Smooth muscle cell (in vitro differentiated cells): ENCODE results near the gene SPATA13. TPM values are rescaled to one million over a fixed set of nuclear protein-coding genes. Genes with fewer than 3 reads are reported as not detected.

Experiments used
- DNase-seq: peaks from one replicate; lab custom pipeline; 2025; ENCODE audit not compliant: unreplicated experiment; lab: John Stamatoyannopoulos, UW
- H2AFZ ChIP-seq: fragments of 200-600 bp; sonication (generic); 2 replicates; pipeline ENCODE4 v1.6.0; 2016; ENCODE audit warnings: antibody characterized with exemption, low read depth, mild to moderate bottlenecking
- H3F3A ChIP-seq: fragments of 200-600 bp; sonication (generic); 2 replicates; pipeline ENCODE4 v1.6.0; 2017; ENCODE audit warnings: antibody characterized with exemption, low read depth
- H3K27ac ChIP-seq: fragments of 200-600 bp; sonication (generic); 2 replicates; pipeline ENCODE4 v1.5.1; 2016; ENCODE audit warnings: low read depth, mild to moderate bottlenecking
- H3K27me3 ChIP-seq: fragments of 200-600 bp; sonication (generic); 2 replicates; pipeline ENCODE4 v1.6.1; 2016; ENCODE audit warnings: low read depth, mild to moderate bottlenecking
- H3K36me3 ChIP-seq: fragments of 200-600 bp; sonication (generic); 2 replicates; pipeline ENCODE4 v1.5.1; 2016; ENCODE audit warnings: low read depth
- H3K4me1 ChIP-seq: fragments of 200-600 bp; sonication (generic); 2 replicates; pipeline ENCODE4 v1.5.1; 2016; ENCODE audit warnings: low read depth
- H3K4me2 ChIP-seq: fragments of 200-600 bp; sonication (generic); 2 replicates; pipeline ENCODE4 v1.6.0; 2016; ENCODE audit warnings: mild to moderate bottlenecking
- H3K4me3 ChIP-seq: fragments of 200-600 bp; sonication (generic); 2 replicates; pipeline ENCODE4 v1.5.1; 2016; ENCODE audit warnings: mild to moderate bottlenecking
- H3K79me2 ChIP-seq: fragments of 200-600 bp; sonication (generic); 2 replicates; pipeline ENCODE4 v1.6.0; 2016; ENCODE audit warnings: low read depth, mild to moderate bottlenecking
- H3K9ac ChIP-seq: fragments of 200-600 bp; sonication (generic); 2 replicates; pipeline ENCODE4 v1.6.0; 2016; ENCODE audit warnings: low read depth
- H3K9me3 ChIP-seq: fragments of 200-600 bp; sonication (generic); replicated peaks from 2 replicates; pipeline ENCODE4 v1.5.1; 2016; ENCODE audit warnings: low read depth
- H4K20me1 ChIP-seq: fragments of 200-600 bp; sonication (generic); 2 replicates; pipeline ENCODE4 v1.6.0; 2016; ENCODE audit warnings: low read depth
- CTCF ChIP-seq: fragments of 200-600 bp; sonication (generic); IDR thresholded peaks from 2 replicates; pipeline ENCODE4 v1.5.1; 2017; ENCODE audit warnings: borderline replicate concordance, mild to moderate bottlenecking, antibody characterized with exemption; ENCODE audit not compliant: insufficient read depth, poor library complexity, severe bottlenecking
- WGBS: methylation state at CpG from one replicate; pipeline ENCODE4 v1.1.7; 2016; ENCODE audit warnings: low lambda C conversion rate; 5-methylcytosine and 5-hydroxymethylcytosine counted together
- polyA plus RNA-seq: library from polyadenylated mRNA; unstranded; fragments of >200 nt; fragmentation: Nextera tagmentation; extraction: Ambion mirVana; gene quantifications from 2 replicates; pipeline ENCODE4 v1.2.1, GENCODE V29; 2016
- total RNA-seq: library from RNA; depleted of rRNA; stranded (reverse); fragments of >200 nt; gene quantifications from 2 replicates; pipeline ENCODE4 v1.2.3, GENCODE V29; 2014

SPATA13 gene
- total and polyA plus RNA-seq, 2 experiments from 2014 or later: 7.1 to 16.6 TPM

- Histone ChIP-seq H3K9ac (no peak overlapping the region), H3K27ac (no peak overlapping the region), H3K9me3 (no peaks in the 10 kb centered on the region), H2AFZ (no peak overlapping the region), H3K27me3 (no peaks in the 10 kb centered on the region), H4K20me1 (no peaks in the 10 kb centered on the region), H3K4me1 (peaks cover 7% of the 10 kb centered on the region), H3K79me2 (no peaks in the 10 kb centered on the region), H3F3A (no peaks in the 10 kb centered on the region), H3K36me3 (no peaks in the 10 kb centered on the region), H3K4me3 (no peak overlapping the region), H3K4me2 (no peak overlapping the region)
- TF ChIP-seq CTCF: no peak
- WGBS: 89% methylated on average over 3 of the region's 3 CpGs
- no peak for DNase-seq
These were observed 9.9 kb upstream of the SPATA13 start for GRCh38 chr13:24150572-24150971.

DNA sequence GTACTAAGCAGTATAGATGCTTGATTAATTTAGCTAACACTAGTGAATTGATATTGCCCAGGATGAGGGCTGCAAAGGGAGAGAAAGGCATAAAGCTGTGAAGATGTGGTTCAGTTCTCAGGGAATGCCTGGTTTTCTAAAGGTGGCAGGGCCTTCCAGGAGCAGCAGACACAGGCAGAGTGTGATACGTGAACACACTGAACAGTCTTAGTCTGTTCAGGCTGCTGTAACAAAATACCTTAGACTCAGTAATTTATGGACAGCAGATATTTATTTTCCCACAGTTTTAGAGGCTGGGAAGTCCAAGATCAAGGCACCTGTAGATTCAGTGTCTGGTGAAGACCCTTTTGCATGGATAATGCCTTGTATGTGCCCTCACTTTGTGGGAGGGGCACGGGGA is 8.7 kb upstream of the SPATA13 start:
- Histone ChIP-seq H3F3A (no peaks in the 10 kb centered on the region), H3K79me2 (no peaks in the 10 kb centered on the region), H3K9me3 (no peaks in the 10 kb centered on the region), H3K4me1 (peaks cover 7% of the 10 kb centered on the region), H2AFZ (no peak overlapping the region), H4K20me1 (no peaks in the 10 kb centered on the region), H3K27me3 (no peaks in the 10 kb centered on the region), H3K9ac (no peak overlapping the region), H3K36me3 (no peaks in the 10 kb centered on the region), H3K4me3 (no peak overlapping the region), H3K27ac (no peak overlapping the region), H3K4me2 (no peak overlapping the region)
- 95% methylated on average over 2 of the region's 2 CpGs for WGBS
- no peak for DNase-seq
- no peak for TF ChIP-seq CTCF

- Histone ChIP-seq H3F3A (no peaks in the 10 kb centered on the region), H3K4me1 (peaks cover 5% of the 10 kb centered on the region), H3K9ac (no peak overlapping the region), H2AFZ (no peak overlapping the region), H3K27ac (no peak overlapping the region), H3K79me2 (no peaks in the 10 kb centered on the region), H3K9me3 (no peaks in the 10 kb centered on the region), H3K36me3 (no peaks in the 10 kb centered on the region), H4K20me1 (no peaks in the 10 kb centered on the region), H3K4me3 (no peak overlapping the region), H3K27me3 (no peaks in the 10 kb centered on the region), H3K4me2 (no peak overlapping the region)
- DNase-seq: no peak
- 68% methylated on average over 11 of the region's 11 CpGs for WGBS
- no peak for TF ChIP-seq CTCF
These were observed 8.0 kb upstream of the SPATA13 start for GRCh38 chr13:24152292-24153214.
